ENCODE measurements around the gene VPS72.
A peak's percentile ranks its signal among the peaks of the same experiment; 100 is the strongest.
"Not testable (repeated sequence)": the region's sequence is repeated elsewhere in the genome, so short reads cannot be mapped to it uniquely, and the experiment has no call there.

VPS72 gene

GRCh38 chr1:151199873-151200581, 10.0 kb upstream of the VPS72 start:
- ATAC-seq (ENCODE audit: low read depth) (peak; percentile 64), DNase-seq (ENCODE audit: low spot score) (no peak)
- peak overlapping the region; percentile 96 for H3K27ac ChIP-seq (ENCODE audit: poor library complexity, severe bottlenecking)
- no peaks in the 10 kb centered on the region for H3K27me3 ChIP-seq (ENCODE audit: insufficient read depth, poor library complexity, severe bottlenecking)
- H3K9me3 ChIP-seq (ENCODE audit: severe bottlenecking), result no peaks in the 10 kb centered on the region
- TF ChIP-seq CTCF (IDR thresholded peaks at IDR 0.05; ENCODE audit: poor library complexity, severe bottlenecking), result no peak
- H3K4me1 ChIP-seq (ENCODE audit: insufficient read depth, poor library complexity, severe bottlenecking), result peaks cover 28% of the 10 kb centered on the region
- H3K36me3 ChIP-seq (ENCODE audit: low read depth), result peaks cover 46% of the 10 kb centered on the region
- peak overlapping the region; percentile 81 for H3K4me3 ChIP-seq (ENCODE audit: severe bottlenecking)

- peak within 1 kb of the TSS; percentile 96 for H3K27ac ChIP-seq (ENCODE audit: poor library complexity, severe bottlenecking)
- ATAC-seq (ENCODE audit: low read depth), result peak; percentile 52
- H3K36me3 ChIP-seq (ENCODE audit: low read depth), result peaks cover 31% of the 10 kb centered on the region
- peak within 1 kb of the TSS; percentile 81 for H3K4me3 ChIP-seq (ENCODE audit: severe bottlenecking)
- peaks cover 28% of the 10 kb centered on the region for H3K4me1 ChIP-seq (ENCODE audit: insufficient read depth, poor library complexity, severe bottlenecking)
- no peaks in the 10 kb centered on the region for H3K27me3 ChIP-seq (ENCODE audit: insufficient read depth, poor library complexity, severe bottlenecking)
- TF ChIP-seq CTCF (IDR thresholded peaks at IDR 0.05; ENCODE audit: poor library complexity, severe bottlenecking), result no peak
- no peaks in the 10 kb centered on the region for H3K9me3 ChIP-seq (ENCODE audit: severe bottlenecking)
- peak; percentile 97 for DNase-seq (ENCODE audit: low spot score)
These were observed 8.5 kb upstream of the VPS72 start, which contains the start of gene PIP5K1A for GRCh38 chr1:151198254-151199127. Gene PIP5K1A, plus strand, starts transcription at chr1:151198552. Its CDS starts 445 bp downstream, at chr1:151198997.

- TF ChIP-seq CTCF (IDR thresholded peaks at IDR 0.05; ENCODE audit: poor library complexity, severe bottlenecking), result no peak
- peaks cover 28% of the 10 kb centered on the region for H3K4me1 ChIP-seq (ENCODE audit: insufficient read depth, poor library complexity, severe bottlenecking)
- H3K27me3 ChIP-seq (ENCODE audit: insufficient read depth, poor library complexity, severe bottlenecking), result no peaks in the 10 kb centered on the region
- ATAC-seq (ENCODE audit: low read depth), result no peak
- peak overlapping the region; percentile 81 for H3K4me3 ChIP-seq (ENCODE audit: severe bottlenecking)
- peaks cover 30% of the 10 kb centered on the region for H3K36me3 ChIP-seq (ENCODE audit: low read depth)
- peak overlapping the region; percentile 96 for H3K27ac ChIP-seq (ENCODE audit: poor library complexity, severe bottlenecking)
- H3K9me3 ChIP-seq (ENCODE audit: severe bottlenecking), result no peaks in the 10 kb centered on the region
- no peak for DNase-seq (ENCODE audit: low spot score)
These were observed 7.9 kb upstream of the VPS72 start for GRCh38 chr1:151197863-151198253.

GRCh38 chr1:151196292-151196800, 6.3 kb upstream of the VPS72 start:
- H3K9me3 ChIP-seq (ENCODE audit: severe bottlenecking), result no peaks in the 10 kb centered on the region
- H3K4me3 ChIP-seq (ENCODE audit: severe bottlenecking), result peak overlapping the region; percentile 41
- no peaks in the 10 kb centered on the region for H3K27me3 ChIP-seq (ENCODE audit: insufficient read depth, poor library complexity, severe bottlenecking)
- peak; percentile 84 for TF ChIP-seq CTCF (IDR thresholded peaks at IDR 0.05; ENCODE audit: poor library complexity, severe bottlenecking)
- peak; percentile 40 for ATAC-seq (ENCODE audit: low read depth)
- H3K4me1 ChIP-seq (ENCODE audit: insufficient read depth, poor library complexity, severe bottlenecking), result peaks cover 18% of the 10 kb centered on the region
- peak overlapping the region; percentile 96 for H3K27ac ChIP-seq (ENCODE audit: poor library complexity, severe bottlenecking)
- peaks cover 17% of the 10 kb centered on the region for H3K36me3 ChIP-seq (ENCODE audit: low read depth)
- DNase-seq (ENCODE audit: low spot score), result no peak

- H3K27ac ChIP-seq (ENCODE audit: poor library complexity, severe bottlenecking), result peak overlapping the region; percentile 96
- H3K9me3 ChIP-seq (ENCODE audit: severe bottlenecking); H3K4me1 ChIP-seq (ENCODE audit: insufficient read depth, poor library complexity, severe bottlenecking); H3K36me3 ChIP-seq (ENCODE audit: low read depth); H3K27me3 ChIP-seq (ENCODE audit: insufficient read depth, poor library complexity, severe bottlenecking): not testable (repeated sequence)
- H3K4me3 ChIP-seq (ENCODE audit: severe bottlenecking), result peak overlapping the region; percentile 41
- DNase-seq (ENCODE audit: low spot score), result peak; percentile 98
- peak; percentile 57 for ATAC-seq (ENCODE audit: low read depth)
These were observed 5.0 kb upstream of the VPS72 start for GRCh38 chr1:151194894-151195594.

All from RWPE2 (cell line).